HuH-7 (cell line): ENCODE data around the gene YOD1.
A peak's percentile ranks its signal among the peaks of the same experiment; 100 is the strongest.

Experiments
- DNase-seq: peaks from one replicate; pipeline ENCODE4 v3.0.0; 2011; ENCODE audit warnings: low spot score

YOD1 gene

GRCh38 chr1:207051191-207051943, at the start of gene YOD1:
Gene YOD1, minus strand, starts transcription at chr1:207051208. Its CDS starts 178 bp downstream, at chr1:207051030.
- no peak for DNase-seq

GRCh38 chr1:207097871-207098324, 46.9 kb upstream of the YOD1 start:
- DNase-seq = no peak

GRCh38 chr1:207093944-207094343, 42.9 kb upstream of the YOD1 start:
- DNase-seq = no peak

- DNase-seq = no peak
Measured at GRCh38 chr1:207091200-207091908, 40.3 kb upstream of the YOD1 start.

- no peak for DNase-seq
Measured at GRCh38 chr1:207089627-207090355, 38.8 kb upstream of the YOD1 start.

- no peak for DNase-seq
Measured at GRCh38 chr1:207088701-207089626, 38.0 kb upstream of the YOD1 start, which contains the start of gene C4BPB. Gene C4BPB, plus strand, starts transcription at chr1:207088860. Its CDS starts 672 bp downstream, at chr1:207089532.

GRCh38 chr1:207088161-207088560, 37.2 kb upstream of the YOD1 start:
- no peak for DNase-seq

- DNase-seq = no peak
Measured at GRCh38 chr1:207085887-207086286, 34.9 kb upstream of the YOD1 start.

GRCh38 chr1:207084701-207085180, 33.7 kb upstream of the YOD1 start:
- DNase-seq = peak; percentile 39

- DNase-seq = no peak
Measured at GRCh38 chr1:207084232-207084631, 33.2 kb upstream of the YOD1 start.

- no peak for DNase-seq
Measured at GRCh38 chr1:207081806-207082205, 30.8 kb upstream of the YOD1 start.

GRCh38 chr1:207081088-207081487, 30.1 kb upstream of the YOD1 start:
- DNase-seq = no peak

GRCh38 chr1:207079706-207080241, 28.8 kb upstream of the YOD1 start:
- DNase-seq = no peak

GRCh38 chr1:207078578-207079132, 27.6 kb upstream of the YOD1 start:
- DNase-seq = no peak

- DNase-seq = peak; percentile 55
Measured at GRCh38 chr1:207077470-207078377, 26.7 kb upstream of the YOD1 start.

- DNase-seq = no peak
Measured at GRCh38 chr1:207077012-207077411, 26.0 kb upstream of the YOD1 start.

GRCh38 chr1:207076181-207076955, 25.4 kb upstream of the YOD1 start:
- no peak for DNase-seq

GRCh38 chr1:207073906-207074820, 23.2 kb upstream of the YOD1 start:
- no peak for DNase-seq
